ENCODE measurements around the gene KIAA0513. TPM values are rescaled to one million over a fixed set of nuclear protein-coding genes. Genes with fewer than 3 reads are reported as not detected.

Gene KIAA0513
- total and polyA plus RNA-seq, 2 donors (not counting 1 experiment from before 2014, with no cell fraction given), result 1.1 to 2.1 TPM

DNA sequence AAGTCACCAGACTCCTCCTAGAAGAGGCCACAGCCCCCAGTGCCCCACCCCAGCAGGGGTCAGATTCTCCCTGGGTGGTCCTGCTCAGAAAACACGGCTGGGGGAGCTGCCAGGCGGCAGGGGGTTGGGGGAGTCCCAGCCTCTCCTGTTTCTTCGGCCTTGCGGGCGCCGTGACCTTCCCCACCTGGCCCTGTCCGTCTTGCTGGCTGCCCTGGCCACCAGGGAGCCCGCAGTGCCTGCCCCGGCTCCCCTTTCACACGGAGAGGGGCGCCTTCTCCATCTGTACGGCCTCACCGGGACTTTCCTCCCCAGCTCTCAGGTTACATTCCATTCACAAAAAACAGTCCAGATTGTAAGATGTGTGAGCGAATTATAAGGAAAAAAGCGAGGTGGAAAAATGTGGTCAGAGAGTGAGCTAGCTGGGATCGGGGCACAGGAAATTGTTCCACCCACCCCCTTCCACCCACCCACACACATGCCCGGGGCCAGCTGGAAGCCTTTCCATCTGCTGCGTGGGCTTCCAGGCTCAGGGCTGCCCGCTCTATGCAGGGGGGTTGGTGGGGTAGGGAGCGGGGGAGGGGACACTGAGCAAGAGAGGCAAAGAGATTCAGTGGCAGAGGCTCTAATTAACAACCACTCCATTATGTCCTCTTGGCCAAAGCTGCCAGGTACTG, 99.2 kb downstream of the KIAA0513 start:
- TF ChIP-seq EZH2 (IDR thresholded peaks at IDR 0.05; ENCODE audit: borderline replicate concordance, insufficient read depth, low read depth, low read length, poor library complexity, severe bottlenecking), result no peak
- TF ChIP-seq, protein P1, sequence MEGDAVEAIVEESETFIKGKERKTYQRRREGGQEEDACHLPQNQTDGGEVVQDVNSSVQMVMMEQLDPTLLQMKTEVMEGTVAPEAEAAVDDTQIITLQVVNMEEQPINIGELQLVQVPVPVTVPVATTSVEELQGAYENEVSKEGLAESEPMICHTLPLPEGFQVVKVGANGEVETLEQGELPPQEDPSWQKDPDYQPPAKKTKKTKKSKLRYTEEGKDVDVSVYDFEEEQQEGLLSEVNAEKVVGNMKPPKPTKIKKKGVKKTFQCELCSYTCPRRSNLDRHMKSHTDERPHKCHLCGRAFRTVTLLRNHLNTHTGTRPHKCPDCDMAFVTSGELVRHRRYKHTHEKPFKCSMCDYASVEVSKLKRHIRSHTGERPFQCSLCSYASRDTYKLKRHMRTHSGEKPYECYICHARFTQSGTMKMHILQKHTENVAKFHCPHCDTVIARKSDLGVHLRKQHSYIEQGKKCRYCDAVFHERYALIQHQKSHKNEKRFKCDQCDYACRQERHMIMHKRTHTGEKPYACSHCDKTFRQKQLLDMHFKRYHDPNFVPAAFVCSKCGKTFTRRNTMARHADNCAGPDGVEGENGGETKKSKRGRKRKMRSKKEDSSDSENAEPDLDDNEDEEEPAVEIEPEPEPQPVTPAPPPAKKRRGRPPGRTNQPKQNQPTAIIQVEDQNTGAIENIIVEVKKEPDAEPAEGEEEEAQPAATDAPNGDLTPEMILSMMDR (IDR thresholded peaks at IDR 0.05), result no peak
- ChIA-PET POLR2A (no interaction called here), CTCF (interaction anchor here (1.3 to 2.3 kb wide), 2 partner anchors 12 to 1391 kb away, joined by 3 to 9 read pairs; no protein-coding TSS in a partner anchor)
- H3K27ac Mint-ChIP-seq, result no peak overlapping the region
- Histone ChIP-seq H2AFZ (ENCODE audit: insufficient read depth, low read depth, low read length, poor library complexity, severe bottlenecking) (no peak overlapping the region), H3K27ac (ENCODE audit: low read length in 2 of 2) (no peak overlapping the region), H3K4me3 (ENCODE audit: control extremely low read depth in 1 of 5, extremely low read depth in 1 of 5, insufficient read depth in 1 of 5, low read depth in 2 of 5, low read length in 4 of 5) (no peak overlapping the region), H3K79me2 (ENCODE audit: control insufficient read depth, insufficient read depth, low read length) (no peaks in the 10 kb centered on the region), H3K4me2 (replicated peaks; ENCODE audit: low read depth, low read length, poor library complexity, severe bottlenecking) (no peak overlapping the region), H3K9ac (ENCODE audit: low read length) (no peak overlapping the region), H3K9me3 (ENCODE audit: control extremely low read depth in 1 of 3, control insufficient read depth in 2 of 3, insufficient read depth in 1 of 3, low read length in 2 of 3) (no peaks in the 10 kb centered on the region), H3K36me3 (replicated peaks in 1 of 2; ENCODE audit: control extremely low read depth in 1 of 2, control insufficient read depth in 1 of 2, extremely low read depth in 1 of 2, insufficient read depth in 2 of 2, low read length in 1 of 2) (no peaks in the 10 kb centered on the region), H3K27me3 (replicated peaks in 1 of 4; ENCODE audit: control extremely low read depth in 1 of 4, control insufficient read depth in 3 of 4, insufficient read depth in 4 of 4, low read length in 3 of 4) (no peaks in the 10 kb centered on the region), H3K4me1 (ENCODE audit: control insufficient read depth in 2 of 2, insufficient read depth in 2 of 2, low read length in 2 of 2) (no peaks in the 10 kb centered on the region), H4K20me1 (ENCODE audit: control insufficient read depth, insufficient read depth, low read length, poor library complexity, severe bottlenecking) (no peaks in the 10 kb centered on the region)
- intact Hi-C loops (cut with micrococcal nuclease), result no loop called here
- DNase-seq (no peak), ATAC-seq (ENCODE audit: low read depth) (no peak)
- H3K9me3 Mint-ChIP-seq (ENCODE audit: insufficient read depth), result no peaks in the 10 kb centered on the region
- no peaks in the 10 kb centered on the region for H3K27me3 Mint-ChIP-seq
- H3K4me3 Mint-ChIP-seq, result no peak overlapping the region
- H3K4me1 Mint-ChIP-seq, result no peaks in the 10 kb centered on the region
- WGBS (ENCODE audit: insufficient coverage), result 75% methylated on average over 7 of the region's 20 CpGs

DNA sequence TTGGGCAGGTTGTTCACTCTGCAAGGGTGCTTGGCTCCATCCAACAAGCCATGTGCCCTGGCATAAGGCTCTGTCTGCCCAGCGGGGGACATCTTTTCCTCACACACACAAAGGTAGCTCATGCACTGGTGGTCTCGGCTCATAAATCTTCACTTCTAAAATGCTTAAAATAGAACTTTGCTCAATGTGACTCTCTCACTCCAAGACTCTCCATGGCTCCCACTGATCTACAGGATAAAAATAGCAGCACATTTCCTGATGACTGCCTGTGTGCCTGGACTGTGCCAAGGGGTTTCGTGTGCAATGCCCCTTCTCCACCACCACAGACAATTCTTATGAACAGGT, 99.8 kb downstream of the KIAA0513 start:
- Mint-ChIP-seq H3K4me1 (no peaks in the 10 kb centered on the region), H3K9me3 (ENCODE audit: insufficient read depth) (no peaks in the 10 kb centered on the region), H3K27me3 (no peaks in the 10 kb centered on the region), H3K4me3 (no peak overlapping the region), H3K27ac (no peak overlapping the region)
- Histone ChIP-seq H3K36me3 (replicated peaks in 1 of 2; ENCODE audit: control extremely low read depth in 1 of 2, control insufficient read depth in 1 of 2, extremely low read depth in 1 of 2, insufficient read depth in 2 of 2, low read length in 1 of 2) (no peaks in the 10 kb centered on the region), H3K4me3 (ENCODE audit: control extremely low read depth in 1 of 5, extremely low read depth in 1 of 5, insufficient read depth in 1 of 5, low read depth in 2 of 5, low read length in 4 of 5) (no peak overlapping the region), H3K79me2 (ENCODE audit: control insufficient read depth, insufficient read depth, low read length) (no peaks in the 10 kb centered on the region), H4K20me1 (ENCODE audit: control insufficient read depth, insufficient read depth, low read length, poor library complexity, severe bottlenecking) (no peaks in the 10 kb centered on the region), H2AFZ (ENCODE audit: insufficient read depth, low read depth, low read length, poor library complexity, severe bottlenecking) (no peak overlapping the region), H3K9ac (ENCODE audit: low read length) (no peak overlapping the region), H3K9me3 (ENCODE audit: control extremely low read depth in 1 of 3, control insufficient read depth in 2 of 3, insufficient read depth in 1 of 3, low read length in 2 of 3) (no peaks in the 10 kb centered on the region), H3K4me1 (ENCODE audit: control insufficient read depth in 2 of 2, insufficient read depth in 2 of 2, low read length in 2 of 2) (no peaks in the 10 kb centered on the region), H3K27me3 (replicated peaks in 1 of 4; ENCODE audit: control extremely low read depth in 1 of 4, control insufficient read depth in 3 of 4, insufficient read depth in 4 of 4, low read length in 3 of 4) (no peaks in the 10 kb centered on the region), H3K27ac (ENCODE audit: low read length in 2 of 2) (no peak overlapping the region), H3K4me2 (replicated peaks; ENCODE audit: low read depth, low read length, poor library complexity, severe bottlenecking) (no peak overlapping the region)
- intact Hi-C loops (cut with micrococcal nuclease), result no loop called here
- ChIA-PET POLR2A (no interaction called here), CTCF (no interaction called here)
- ATAC-seq (ENCODE audit: low read depth), result no peak
- no peak for DNase-seq
- TF ChIP-seq, protein P1 (IDR thresholded peaks at IDR 0.05), result no peak
- TF ChIP-seq EZH2 (IDR thresholded peaks at IDR 0.05; ENCODE audit: borderline replicate concordance, insufficient read depth, low read depth, low read length, poor library complexity, severe bottlenecking), result no peak
- WGBS (ENCODE audit: insufficient coverage), result 63% methylated on average over 2 of the region's 3 CpGs
